Measurements from ENCODE around the gene PRR23E. TPM values are rescaled to one million over a fixed set of nuclear protein-coding genes. Genes with fewer than 3 reads are reported as not detected.
A peak's percentile ranks its signal among the peaks of the same experiment; 100 is the strongest.

Gene PRR23E
- total RNA-seq, 1 experiment from 2014 or later, result not detected

- no peak for DNase-seq (ENCODE audit: low spot score)
These were observed 15.7 kb downstream of the PRR23E start for GRCh38 chr3:127208483-127209100.

- no peak for DNase-seq (ENCODE audit: low spot score)
These were observed 16.4 kb downstream of the PRR23E start for GRCh38 chr3:127209155-127209839.

GRCh38 chr3:127209840-127210653 lies 17.1 kb downstream of the PRR23E start:
- DNase-seq (ENCODE audit: low spot score), result no peak

- DNase-seq (ENCODE audit: low spot score), result no peak
These were observed 17.7 kb downstream of the PRR23E start for GRCh38 chr3:127210654-127210943.

GRCh38 chr3:127211118-127212060 lies 18.5 kb downstream of the PRR23E start:
- DNase-seq (ENCODE audit: low spot score), result no peak

GRCh38 chr3:127212231-127212630 lies 19.3 kb downstream of the PRR23E start:
- no peak for DNase-seq (ENCODE audit: low spot score)

- no peak for DNase-seq (ENCODE audit: low spot score)
These were observed 19.8 kb downstream of the PRR23E start for GRCh38 chr3:127212711-127213110.

- no peak for DNase-seq (ENCODE audit: low spot score)
These were observed 20.5 kb downstream of the PRR23E start for GRCh38 chr3:127213381-127213918.

- no peak for DNase-seq (ENCODE audit: low spot score)
These were observed 22.0 kb downstream of the PRR23E start for GRCh38 chr3:127214975-127215374.

GRCh38 chr3:127215714-127216414 lies 22.9 kb downstream of the PRR23E start:
- no peak for DNase-seq (ENCODE audit: low spot score)

GRCh38 chr3:127216415-127217261 lies 23.7 kb downstream of the PRR23E start:
- DNase-seq (ENCODE audit: low spot score), result no peak

GRCh38 chr3:127217596-127218453 lies 24.9 kb downstream of the PRR23E start:
- peak; percentile 89 for DNase-seq (ENCODE audit: low spot score)

GRCh38 chr3:127218454-127218922 lies 25.6 kb downstream of the PRR23E start:
- no peak for DNase-seq (ENCODE audit: low spot score)

- DNase-seq (ENCODE audit: low spot score), result peak; percentile 20
These were observed 27.6 kb downstream of the PRR23E start for GRCh38 chr3:127220497-127220896.

- DNase-seq (ENCODE audit: low spot score), result no peak
These were observed 28.1 kb downstream of the PRR23E start for GRCh38 chr3:127221037-127221436.

- DNase-seq (ENCODE audit: low spot score), result no peak
These were observed 28.6 kb downstream of the PRR23E start for GRCh38 chr3:127221446-127222035.

- no peak for DNase-seq (ENCODE audit: low spot score)
These were observed 29.2 kb downstream of the PRR23E start for GRCh38 chr3:127222163-127222562.

- no peak for DNase-seq (ENCODE audit: low spot score)
These were observed 29.7 kb downstream of the PRR23E start for GRCh38 chr3:127222664-127223063.
